AG04450 (cell line): ENCODE results near the gene CDAN1. TPM values are rescaled to one million over a fixed set of nuclear protein-coding genes. Genes with fewer than 3 reads are reported as not detected.

Experiments used
- CTCF ChIA-PET: fragments of 300-600, 350-600 bp; formaldehyde crosslinking; extraction: SDS; loops from one replicate; lab custom pipeline; 2022; ENCODE audit warnings: antibody characterized with exemption, inconsistent platforms; lab: Charles Lee
- POLR2A ChIA-PET: fragments of 350-600 bp; formaldehyde crosslinking; extraction: SDS; loops from one replicate; lab custom pipeline; 2021; ENCODE audit warnings: antibody characterized with exemption, inconsistent platforms; lab: Yijun Ruan, JAX
- DNase-seq: peaks from one replicate; pipeline ENCODE4 v3.0.0-alpha.2; 2011; ENCODE audit warnings: low read depth, low spot score
- H3K27ac ChIP-seq: one replicate; pipeline ENCODE4 v1.5.1; 2012; ENCODE audit warnings: low read depth, low read length, control low read depth
- H3K27me3 ChIP-seq: one replicate; pipeline ENCODE4 v1.6.0; 2012; ENCODE audit warnings: low read length; ENCODE audit not compliant: control insufficient read depth, insufficient read depth
- H3K4me3 ChIP-seq: 2 replicates; pipeline ENCODE4 v1.5.1; 2011; ENCODE audit warnings: mild to moderate bottlenecking, low read depth, low read length, control low read depth
- H3K9me3 ChIP-seq: 2 replicates; pipeline ENCODE4 v1.5.1; 2012; ENCODE audit warnings: low read length; ENCODE audit not compliant: control insufficient read depth, insufficient read depth
- CTCF ChIP-seq: IDR thresholded peaks from 2 replicates; pipeline ENCODE4 v1.5.1; 2011; ENCODE audit warnings: low read depth, low read length, control low read depth, inconsistent platforms
- polyA plus RNA-seq: library from polyadenylated mRNA; depleted of rRNA; stranded (reverse); fragments of >200 nt; gene quantifications from 2 replicates; pipeline ENCODE4 v1.2.3, GENCODE V29; 2011

CDAN1 gene
- polyA plus RNA-seq, 1 experiment = 3.9 TPM

DNA sequence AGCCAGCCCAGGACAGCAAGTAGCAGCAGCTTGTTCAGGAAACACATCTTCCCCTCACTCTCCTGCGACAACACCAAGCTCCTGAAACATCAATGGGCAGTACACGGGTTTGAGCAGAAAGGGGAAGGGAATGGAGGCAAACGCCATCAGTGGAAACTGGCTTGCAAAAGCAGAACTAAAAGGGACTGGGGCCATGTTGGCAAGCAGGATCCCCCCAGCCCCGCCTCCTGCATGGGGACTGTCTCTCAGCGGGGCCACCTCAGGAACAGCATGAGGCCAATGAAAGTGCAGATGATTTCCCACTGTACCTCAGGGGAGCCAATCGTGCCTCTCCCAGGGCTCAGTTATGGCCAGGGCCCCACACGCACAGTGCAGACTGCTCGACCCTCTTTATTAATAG, 6.8 kb downstream of the CDAN1 start:
- no peak for DNase-seq
- ChIA-PET POLR2A (no interaction called here), CTCF (no interaction called here)
- H3K27ac ChIP-seq = no peak overlapping the region
- TF ChIP-seq CTCF = no peak
- H3K9me3 ChIP-seq = no peaks in the 10 kb centered on the region
- no peaks in the 10 kb centered on the region for H3K27me3 ChIP-seq
- H3K4me3 ChIP-seq = no peak overlapping the region

DNA sequence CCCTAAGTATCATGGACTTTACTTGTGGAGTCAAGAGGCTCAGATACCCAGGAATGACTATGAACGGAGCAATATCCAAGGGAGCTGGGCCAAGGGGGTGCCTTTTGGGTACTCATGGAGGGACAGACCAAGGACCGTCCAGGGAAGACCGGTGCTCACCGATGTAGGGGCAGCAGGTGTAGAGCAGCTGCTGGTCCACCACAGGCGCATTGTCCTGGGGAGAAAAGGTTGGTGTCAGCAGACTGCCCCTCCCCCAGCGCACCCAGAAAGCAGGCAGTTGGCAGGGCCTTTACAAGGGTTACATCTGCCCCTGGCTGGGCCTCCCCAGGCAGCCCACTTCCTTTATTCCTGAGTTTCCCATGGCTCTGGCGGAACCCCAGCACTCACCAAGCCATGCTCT, 7.5 kb downstream of the CDAN1 start:
- ChIA-PET CTCF (no interaction called here), POLR2A (no interaction called here)
- no peak for DNase-seq
- Histone ChIP-seq H3K27ac (no peak overlapping the region), H3K27me3 (no peaks in the 10 kb centered on the region), H3K4me3 (no peak overlapping the region), H3K9me3 (no peaks in the 10 kb centered on the region)
- TF ChIP-seq CTCF = no peak

DNA sequence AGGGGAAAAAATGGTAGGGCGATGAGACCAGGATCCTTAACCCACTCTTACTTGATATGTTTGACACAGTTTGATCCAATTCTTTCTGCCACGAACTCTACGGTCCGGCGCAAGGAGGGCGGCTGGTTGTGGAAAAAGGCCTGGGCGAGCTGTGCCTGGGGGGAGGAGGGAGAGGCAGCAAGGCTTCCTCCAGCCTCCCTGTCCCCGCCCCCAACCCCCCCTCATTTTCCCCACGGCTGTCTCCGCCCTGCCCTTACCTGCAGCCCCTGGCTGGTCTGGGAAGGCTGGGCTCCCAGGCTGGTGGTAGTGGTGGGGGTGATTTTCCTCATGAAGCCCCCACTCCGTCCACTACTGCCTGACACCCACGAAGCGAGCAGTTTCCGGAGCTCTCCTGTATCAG, 8.0 kb downstream of the CDAN1 start:
- Histone ChIP-seq H3K27me3 (no peaks in the 10 kb centered on the region), H3K4me3 (no peak overlapping the region), H3K27ac (no peak overlapping the region), H3K9me3 (no peaks in the 10 kb centered on the region)
- POLR2A ChIA-PET = no interaction called here
- CTCF ChIA-PET = no interaction called here
- no peak for TF ChIP-seq CTCF
- no peak for DNase-seq

GRCh38 chr15:42728560-42728959, 8.4 kb downstream of the CDAN1 start:
- Histone ChIP-seq H3K4me3 (no peak overlapping the region), H3K9me3 (no peaks in the 10 kb centered on the region), H3K27ac (no peak overlapping the region), H3K27me3 (no peaks in the 10 kb centered on the region)
- CTCF ChIA-PET = no interaction called here
- TF ChIP-seq CTCF = no peak
- POLR2A ChIA-PET = no interaction called here
- no peak for DNase-seq

DNA sequence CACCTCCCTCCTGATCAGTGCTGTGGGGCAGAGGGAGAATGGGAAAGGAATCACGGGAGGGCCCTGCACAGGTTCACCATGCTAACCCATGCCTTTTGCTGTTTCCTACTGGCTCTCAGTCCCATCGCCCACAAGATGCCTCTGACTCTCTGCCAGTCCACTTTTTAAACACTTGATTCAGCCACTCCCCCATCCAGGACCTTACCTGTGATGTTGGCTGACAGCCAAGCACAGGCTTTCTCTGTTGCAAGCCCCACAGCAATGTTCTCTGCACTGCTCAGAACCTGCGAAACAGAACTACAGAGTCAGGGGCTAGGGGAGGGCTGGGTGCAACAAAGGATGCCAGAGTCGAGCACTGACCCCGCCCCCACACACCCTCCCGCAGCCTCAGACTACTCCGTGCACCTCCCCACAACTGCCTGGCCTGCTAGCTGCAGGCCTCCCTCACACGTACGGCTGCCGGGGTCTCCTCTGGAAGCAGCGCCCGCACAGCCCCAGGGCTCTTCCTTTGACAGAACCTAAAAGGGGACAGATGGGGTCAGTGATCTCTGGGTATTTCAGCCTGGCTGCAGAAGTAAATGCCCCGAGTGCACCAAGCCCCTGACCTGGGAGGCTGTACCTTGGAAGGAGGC, 9.1 kb downstream of the CDAN1 start:
- no peaks in the 10 kb centered on the region for H3K27me3 ChIP-seq
- POLR2A ChIA-PET = no interaction called here
- no peak overlapping the region for H3K27ac ChIP-seq
- no peak overlapping the region for H3K4me3 ChIP-seq
- no peak for DNase-seq
- TF ChIP-seq CTCF = no peak
- CTCF ChIA-PET = interaction anchor here (1.3 kb wide), 1 partner anchor 198 kb away, joined by 4 read pairs; no protein-coding TSS in a partner anchor
- H3K9me3 ChIP-seq = no peaks in the 10 kb centered on the region
